Measurements from ENCODE around the gene ANKRD9. TPM values are rescaled to one million over a fixed set of nuclear protein-coding genes. Genes with fewer than 3 reads are reported as not detected.
A peak's percentile ranks its signal among the peaks of the same experiment; 100 is the strongest.

Gene ANKRD9
- total RNA-seq, 1 experiment from 2014 or later: 29.8 TPM

DNA sequence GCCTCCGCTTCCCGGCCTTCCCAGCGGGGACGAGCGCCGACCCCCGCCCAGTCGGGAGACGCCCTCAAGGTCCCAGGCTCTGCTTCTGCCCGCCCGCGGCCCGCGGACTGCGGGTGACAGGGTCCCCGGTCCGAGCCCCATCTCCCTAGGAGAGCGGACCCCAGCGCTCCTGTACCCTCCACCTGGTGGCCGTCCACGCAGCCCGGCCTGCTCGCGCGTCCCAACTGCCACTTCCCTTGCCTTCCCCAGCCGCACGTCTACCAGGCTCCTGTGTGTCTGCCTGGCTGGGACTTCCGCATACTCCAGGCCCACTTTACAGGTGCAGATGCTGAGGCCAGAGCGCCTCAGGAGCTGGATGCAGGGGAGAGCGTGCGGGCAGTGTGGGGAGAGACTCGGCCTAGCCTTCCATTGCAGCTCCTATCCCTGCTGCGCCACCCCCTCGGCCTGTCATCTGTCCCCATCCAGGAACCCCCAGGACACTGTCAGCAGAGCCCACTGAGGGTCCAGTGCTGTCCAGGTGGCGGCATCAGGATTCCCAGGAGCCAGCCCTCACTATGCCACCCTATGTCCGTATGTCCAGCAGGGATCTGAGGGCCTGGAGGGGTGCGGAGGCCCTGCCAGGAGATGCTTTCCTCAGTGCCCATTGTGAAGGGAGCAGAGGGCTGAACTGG, 8.0 kb upstream of the ANKRD9 start:
- Histone ChIP-seq H3K14ac (ENCODE audit: insufficient read depth, low read length) (no peak overlapping the region), H2AFZ (ENCODE audit: low read length) (no peak overlapping the region), H3K4me1 (ENCODE audit: insufficient read depth, low read length) (no peaks in the 10 kb centered on the region), H2BK12ac (ENCODE audit: insufficient read length, low read depth, low read length) (no peak overlapping the region), H4K5ac (ENCODE audit: insufficient read length, low read depth, low read length) (no peak overlapping the region), H3K4ac (ENCODE audit: low read depth, low read length) (no peak overlapping the region), H2BK5ac (ENCODE audit: insufficient read length, low read length) (no peak overlapping the region), H3T11ph (ENCODE audit: low read length) (no peak overlapping the region), H2BK15ac (ENCODE audit: low read depth, low read length) (no peak overlapping the region), H4K8ac (replicated peaks; ENCODE audit: insufficient read length, low read depth, low read length) (no peak overlapping the region), H3K4me2 (ENCODE audit: insufficient read depth, insufficient read length, low read length) (no peak overlapping the region), H3K79me2 (ENCODE audit: insufficient read depth, low read length) (no peaks in the 10 kb centered on the region), H2BK120ac (ENCODE audit: low read depth, low read length, poor library complexity, severe bottlenecking) (no peak overlapping the region), H3K27me3 (ENCODE audit: insufficient read depth, low read length) (no peaks in the 10 kb centered on the region), H4K91ac (ENCODE audit: insufficient read length, low read depth, low read length) (no peak overlapping the region), H2AK5ac (ENCODE audit: insufficient read length, low read length) (no peak overlapping the region), H3K79me1 (ENCODE audit: insufficient read depth, low read depth, low read length, poor library complexity, severe bottlenecking) (no peaks in the 10 kb centered on the region), H2BK20ac (ENCODE audit: low read depth, low read length, poor library complexity, severe bottlenecking) (no peak overlapping the region), H3K18ac (ENCODE audit: insufficient read length, low read depth, low read length) (no peak overlapping the region), H3K9me3 (ENCODE audit: control insufficient read depth, low read depth, low read length) (no peaks in the 10 kb centered on the region), H3K56ac (ENCODE audit: insufficient read length, low read depth, low read length) (no peak overlapping the region), H3K23ac (ENCODE audit: insufficient read length, low read depth, low read length) (no peak overlapping the region), H3K23me2 (ENCODE audit: insufficient read length, low read depth, low read length, poor library complexity, severe bottlenecking) (no peaks in the 10 kb centered on the region), H3K9ac (ENCODE audit: extremely low read depth, insufficient read length, low read length) (no peak overlapping the region), H3K27ac (ENCODE audit: insufficient read length, low read depth, low read length) (no peak overlapping the region), H4K20me1 (ENCODE audit: control insufficient read depth, insufficient read depth, insufficient read length) (no peaks in the 10 kb centered on the region)
- no peak overlapping the region for H3K27ac Mint-ChIP-seq
- no CpG with 5 or more reads among the region's 37 CpGs for WGBS (ENCODE audit: extremely low coverage, insufficient read length, low lambda C conversion rate)
- no peaks in the 10 kb centered on the region for H3K36me3 Mint-ChIP-seq (ENCODE audit: insufficient read depth in 1 of 3, low read depth in 3 of 3)
- peaks cover 4 to 7% of the 10 kb centered on the region in 2 experiments; a peak in 3 of 4 replicates for H3K4me1 Mint-ChIP-seq
- H3K27me3 Mint-ChIP-seq (ENCODE audit: low read depth): peaks cover 18% of the 10 kb centered on the region
- DNase-seq: peak; percentile 60
- H3K9me3 Mint-ChIP-seq: no peaks in the 10 kb centered on the region; a peak in 1 of 5 replicates
- H3K4me3 Mint-ChIP-seq: peak overlapping the region; percentile 78 to 85
- TF ChIP-seq, protein P1, sequence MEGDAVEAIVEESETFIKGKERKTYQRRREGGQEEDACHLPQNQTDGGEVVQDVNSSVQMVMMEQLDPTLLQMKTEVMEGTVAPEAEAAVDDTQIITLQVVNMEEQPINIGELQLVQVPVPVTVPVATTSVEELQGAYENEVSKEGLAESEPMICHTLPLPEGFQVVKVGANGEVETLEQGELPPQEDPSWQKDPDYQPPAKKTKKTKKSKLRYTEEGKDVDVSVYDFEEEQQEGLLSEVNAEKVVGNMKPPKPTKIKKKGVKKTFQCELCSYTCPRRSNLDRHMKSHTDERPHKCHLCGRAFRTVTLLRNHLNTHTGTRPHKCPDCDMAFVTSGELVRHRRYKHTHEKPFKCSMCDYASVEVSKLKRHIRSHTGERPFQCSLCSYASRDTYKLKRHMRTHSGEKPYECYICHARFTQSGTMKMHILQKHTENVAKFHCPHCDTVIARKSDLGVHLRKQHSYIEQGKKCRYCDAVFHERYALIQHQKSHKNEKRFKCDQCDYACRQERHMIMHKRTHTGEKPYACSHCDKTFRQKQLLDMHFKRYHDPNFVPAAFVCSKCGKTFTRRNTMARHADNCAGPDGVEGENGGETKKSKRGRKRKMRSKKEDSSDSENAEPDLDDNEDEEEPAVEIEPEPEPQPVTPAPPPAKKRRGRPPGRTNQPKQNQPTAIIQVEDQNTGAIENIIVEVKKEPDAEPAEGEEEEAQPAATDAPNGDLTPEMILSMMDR (conservative IDR thresholded peaks at IDR 0.05): no peak

All from H9 (cell line).